Peyer's patch (tissue), 4 donors: ENCODE measurements around the gene KANSL1. TPM values are rescaled to one million over a fixed set of nuclear protein-coding genes. Genes with fewer than 3 reads are reported as not detected.

Experiments used
- DNase-seq, 3 donors: peaks; one replicate each; pipeline ENCODE4 v3.0.0-alpha.2; 2017 to 2019
- H3K27ac ChIP-seq, 4 donors: fragments of 200-600 bp; sonication (generic); one replicate each; pipeline ENCODE4 v1.5.1; 2016 to 2019
- H3K27me3 ChIP-seq, 2 donors: fragments of 200-600 bp; sonication (generic); one replicate each; pipeline ENCODE4 v1.5.1; 2019
- H3K36me3 ChIP-seq, 3 donors: fragments of 200-600 bp; sonication (generic); one replicate each; pipeline ENCODE4 v1.5.1; 2016 to 2019
- H3K4me1 ChIP-seq, 4 donors: fragments of 200-600 bp; sonication (generic); one replicate each; pipeline ENCODE4 v1.5.1; 2016 to 2019
- H3K4me3 ChIP-seq, 4 donors: fragments of 200-600 bp; sonication (generic); 1 replicate in 3 of 4; 2 replicates in 1 of 4; pipeline ENCODE4 v1.5.1; 2016 to 2019; ENCODE audit warnings: mild to moderate bottlenecking in 1 of 4
- H3K9me3 ChIP-seq, 4 donors: fragments of 200-600 bp; sonication (generic); one replicate each; pipeline ENCODE4 v1.5.1; 2016 to 2019; ENCODE audit warnings: mild to moderate bottlenecking in 1 of 4
- CTCF ChIP-seq, 6 experiments: fragments of 450-650 bp in 4 of 6; fragments of 200-600 bp in 2 of 6; sonication (generic) in 1 of 6; IDR thresholded peaks; one replicate each; pipeline ENCODE4 v1.5.1; 2017 to 2019; ENCODE audit warnings: antibody characterized with exemption in 6 of 6, mild to moderate bottlenecking in 3 of 6, moderate library complexity in 1 of 6
- POLR2A ChIP-seq, 2 donors: fragments of 450-650 bp; IDR thresholded peaks; one replicate each; pipeline ENCODE4 v1.5.1; 2017; ENCODE audit warnings: antibody characterized with exemption in 2 of 2, mild to moderate bottlenecking in 2 of 2, moderate library complexity in 2 of 2
- total RNA-seq, 4 donors: library from RNA; depleted of rRNA; stranded (reverse); fragments of >200 nt; gene quantifications; one replicate each; pipeline ENCODE4 v1.1.0, GENCODE V29; 2016

The KANSL1 gene
- total RNA-seq, 4 donors from 2014 or later = 97.6 to 328 (median 141) TPM

- Histone ChIP-seq H3K9me3 (no peaks in the 10 kb centered on the region), H3K27me3 (no peaks in the 10 kb centered on the region), H3K4me3 (no peak overlapping the region), H3K27ac (no peak overlapping the region), H3K4me1 (peaks cover 0 to 9% (median 0%) of the 10 kb centered on the region in 4 donors), H3K36me3 (peaks cover 0 to 6% (median 0%) of the 10 kb centered on the region in 3 donors)
- TF ChIP-seq CTCF (IDR thresholded peaks at IDR 0.05) (no peak), POLR2A (IDR thresholded peaks at IDR 0.05) (no peak)
- no peak for DNase-seq
Measured at GRCh38 chr17:46086821-46087220, 106.4 kb downstream of the KANSL1 start.

GRCh38 chr17:46085522-46085921 lies 107.7 kb downstream of the KANSL1 start:
- no peaks in the 10 kb centered on the region for H3K9me3 ChIP-seq
- DNase-seq = no peak
- H3K27me3 ChIP-seq = no peaks in the 10 kb centered on the region
- H3K36me3 ChIP-seq = no peaks in the 10 kb centered on the region
- H3K4me1 ChIP-seq = peaks cover 0 to 14% (median 0%) of the 10 kb centered on the region in 4 donors
- H3K4me3 ChIP-seq = no peak overlapping the region
- no peak for TF ChIP-seq POLR2A (IDR thresholded peaks at IDR 0.05)
- no peak for TF ChIP-seq CTCF (IDR thresholded peaks at IDR 0.05)
- no peak overlapping the region for H3K27ac ChIP-seq

DNA sequence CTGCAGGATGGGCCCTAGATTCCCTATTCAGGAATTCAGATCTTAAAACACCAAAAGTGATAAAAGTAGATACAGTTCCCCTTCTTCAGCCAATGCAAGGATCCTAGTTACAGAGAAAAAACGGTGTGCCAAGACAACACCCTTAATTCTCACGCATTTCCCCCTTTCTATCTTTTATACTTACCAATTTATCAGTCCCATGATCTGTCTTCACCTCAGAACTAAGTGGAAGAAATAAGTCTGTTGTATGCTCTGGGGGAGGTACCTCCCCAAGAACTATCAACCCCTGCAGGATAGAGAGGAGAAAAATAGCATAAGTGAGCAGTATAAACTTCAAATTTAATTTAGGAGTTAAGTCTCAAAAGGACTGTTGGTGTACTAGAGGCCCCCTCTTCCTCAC lies 111.0 kb downstream of the KANSL1 start:
- TF ChIP-seq POLR2A (IDR thresholded peaks at IDR 0.05) = no peak
- no peak for TF ChIP-seq CTCF (IDR thresholded peaks at IDR 0.05)
- peaks cover 0 to 14% (median 0%) of the 10 kb centered on the region in 4 donors for H3K4me1 ChIP-seq
- DNase-seq = no peak

DNA sequence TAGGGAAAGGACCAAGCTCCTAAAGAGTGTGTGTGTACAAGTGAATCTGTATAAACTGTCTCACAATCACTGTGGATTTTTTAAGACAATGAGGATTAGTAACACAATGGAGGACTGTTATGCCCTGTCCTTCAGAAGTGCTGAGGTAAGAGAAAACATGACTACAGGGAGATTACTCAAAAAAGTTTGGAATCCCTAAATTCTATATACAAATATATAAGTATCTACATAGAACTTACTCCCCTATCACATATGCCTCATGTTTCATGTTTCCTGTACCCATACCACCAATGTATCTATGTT lies 112.3 kb downstream of the KANSL1 start:
- Histone ChIP-seq H3K27me3 (no peaks in the 10 kb centered on the region), H3K27ac (no peak overlapping the region), H3K4me1 (peaks cover 0 to 14% (median 0%) of the 10 kb centered on the region in 4 donors), H3K4me3 (no peak overlapping the region), H3K9me3 (no peaks in the 10 kb centered on the region), H3K36me3 (no peaks in the 10 kb centered on the region)
- DNase-seq = no peak
- TF ChIP-seq CTCF (IDR thresholded peaks at IDR 0.05) = no peak
- no peak for TF ChIP-seq POLR2A (IDR thresholded peaks at IDR 0.05)

More for the DNA sequence above, 111.0 kb downstream of the KANSL1 start:
- Histone ChIP-seq H3K9me3 (no peaks in the 10 kb centered on the region), H3K36me3 (no peaks in the 10 kb centered on the region), H3K4me3 (no peak overlapping the region), H3K27me3 (no peaks in the 10 kb centered on the region), H3K27ac (no peak overlapping the region)

GRCh38 chr17:46080118-46081017 lies 112.9 kb downstream of the KANSL1 start:
- Histone ChIP-seq H3K36me3 (no peaks in the 10 kb centered on the region), H3K9me3 (no peaks in the 10 kb centered on the region), H3K27ac (no peak overlapping the region), H3K4me3 (no peak overlapping the region), H3K4me1 (peaks cover 0 to 14% (median 0%) of the 10 kb centered on the region in 4 donors), H3K27me3 (no peaks in the 10 kb centered on the region)
- DNase-seq = no peak
- TF ChIP-seq CTCF (IDR thresholded peaks at IDR 0.05) (no peak), POLR2A (IDR thresholded peaks at IDR 0.05) (no peak)
